H1 (cell line): ENCODE data around the gene CASZ1. TPM values are rescaled to one million over a fixed set of nuclear protein-coding genes. Genes with fewer than 3 reads are reported as not detected.

ENCODE experiments used
- GABPA ChIP-seq: IDR thresholded peaks from 2 replicates; pipeline ENCODE4 v1.6.1; 2011; ENCODE audit warnings: mild to moderate bottlenecking, low read length, moderate library complexity, borderline replicate concordance; ENCODE audit not compliant: insufficient read depth
- polyA plus RNA-seq, 7 experiments: library from polyadenylated mRNA; depleted of rRNA in 3 of 7; stranded (reverse) in 5 of 7; unstranded in 2 of 7; fragments of >200 nt in 5 of 7; fragments of 200-250 nt in 2 of 7; gene quantifications; 1 replicate in 5 of 7; 2 replicates in 1 of 7; 4 replicates in 1 of 7; pipeline versions ENCODE4 v1.2.1 to v1.2.3, GENCODE V29; 2011 to 2013; ENCODE audit warnings: missing spikeins in 2 of 7, mixed read lengths in 2 of 7
- total RNA-seq: library from RNA; stranded (reverse); fragmentation: NEBNext Ultra II Directional; extraction: Animal tissue kit (Norgen Biotek cat#: 25700); gene quantifications from 2 replicates; pipeline ENCODE4 v1.2.1, GENCODE V29; 2021
- TF ChIP-seq, protein P1 (sequence below): fragments of 300-600 bp; sonication (generic); IDR thresholded peaks from 2 replicates; pipeline ENCODE4 v1.7.1; 2012; ENCODE audit warnings: low read length, moderate library complexity, mild to moderate bottlenecking, inconsistent platforms; ENCODE audit not compliant: insufficient replicate concordance

Gene CASZ1
- total and polyA plus RNA-seq, 2 of the 8 experiments (the other 6 are each of a cell fraction or from before 2014, with no cell fraction given) = 4.4 to 7.7 TPM

DNA sequence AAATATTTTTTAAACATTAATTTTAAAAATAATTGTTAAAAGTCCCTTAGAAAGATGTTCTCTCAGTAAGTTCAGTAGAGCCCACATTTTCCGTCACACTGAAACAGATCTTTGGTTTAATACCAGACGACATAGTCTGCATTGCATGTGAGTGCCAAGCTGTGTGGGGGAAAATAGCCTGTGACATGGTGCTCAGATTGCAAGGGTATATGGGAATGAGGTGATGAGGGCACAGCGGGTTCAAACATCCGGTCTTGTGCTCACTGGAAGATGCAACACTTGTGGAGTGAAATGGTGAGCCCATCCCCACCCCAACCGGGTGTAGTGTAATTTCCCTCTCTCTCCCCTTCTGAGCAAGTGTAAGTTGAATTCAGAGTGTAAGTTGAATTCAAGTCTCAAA lies 207.4 kb downstream of the CASZ1 start (continued):
- TF ChIP-seq, protein P1, sequence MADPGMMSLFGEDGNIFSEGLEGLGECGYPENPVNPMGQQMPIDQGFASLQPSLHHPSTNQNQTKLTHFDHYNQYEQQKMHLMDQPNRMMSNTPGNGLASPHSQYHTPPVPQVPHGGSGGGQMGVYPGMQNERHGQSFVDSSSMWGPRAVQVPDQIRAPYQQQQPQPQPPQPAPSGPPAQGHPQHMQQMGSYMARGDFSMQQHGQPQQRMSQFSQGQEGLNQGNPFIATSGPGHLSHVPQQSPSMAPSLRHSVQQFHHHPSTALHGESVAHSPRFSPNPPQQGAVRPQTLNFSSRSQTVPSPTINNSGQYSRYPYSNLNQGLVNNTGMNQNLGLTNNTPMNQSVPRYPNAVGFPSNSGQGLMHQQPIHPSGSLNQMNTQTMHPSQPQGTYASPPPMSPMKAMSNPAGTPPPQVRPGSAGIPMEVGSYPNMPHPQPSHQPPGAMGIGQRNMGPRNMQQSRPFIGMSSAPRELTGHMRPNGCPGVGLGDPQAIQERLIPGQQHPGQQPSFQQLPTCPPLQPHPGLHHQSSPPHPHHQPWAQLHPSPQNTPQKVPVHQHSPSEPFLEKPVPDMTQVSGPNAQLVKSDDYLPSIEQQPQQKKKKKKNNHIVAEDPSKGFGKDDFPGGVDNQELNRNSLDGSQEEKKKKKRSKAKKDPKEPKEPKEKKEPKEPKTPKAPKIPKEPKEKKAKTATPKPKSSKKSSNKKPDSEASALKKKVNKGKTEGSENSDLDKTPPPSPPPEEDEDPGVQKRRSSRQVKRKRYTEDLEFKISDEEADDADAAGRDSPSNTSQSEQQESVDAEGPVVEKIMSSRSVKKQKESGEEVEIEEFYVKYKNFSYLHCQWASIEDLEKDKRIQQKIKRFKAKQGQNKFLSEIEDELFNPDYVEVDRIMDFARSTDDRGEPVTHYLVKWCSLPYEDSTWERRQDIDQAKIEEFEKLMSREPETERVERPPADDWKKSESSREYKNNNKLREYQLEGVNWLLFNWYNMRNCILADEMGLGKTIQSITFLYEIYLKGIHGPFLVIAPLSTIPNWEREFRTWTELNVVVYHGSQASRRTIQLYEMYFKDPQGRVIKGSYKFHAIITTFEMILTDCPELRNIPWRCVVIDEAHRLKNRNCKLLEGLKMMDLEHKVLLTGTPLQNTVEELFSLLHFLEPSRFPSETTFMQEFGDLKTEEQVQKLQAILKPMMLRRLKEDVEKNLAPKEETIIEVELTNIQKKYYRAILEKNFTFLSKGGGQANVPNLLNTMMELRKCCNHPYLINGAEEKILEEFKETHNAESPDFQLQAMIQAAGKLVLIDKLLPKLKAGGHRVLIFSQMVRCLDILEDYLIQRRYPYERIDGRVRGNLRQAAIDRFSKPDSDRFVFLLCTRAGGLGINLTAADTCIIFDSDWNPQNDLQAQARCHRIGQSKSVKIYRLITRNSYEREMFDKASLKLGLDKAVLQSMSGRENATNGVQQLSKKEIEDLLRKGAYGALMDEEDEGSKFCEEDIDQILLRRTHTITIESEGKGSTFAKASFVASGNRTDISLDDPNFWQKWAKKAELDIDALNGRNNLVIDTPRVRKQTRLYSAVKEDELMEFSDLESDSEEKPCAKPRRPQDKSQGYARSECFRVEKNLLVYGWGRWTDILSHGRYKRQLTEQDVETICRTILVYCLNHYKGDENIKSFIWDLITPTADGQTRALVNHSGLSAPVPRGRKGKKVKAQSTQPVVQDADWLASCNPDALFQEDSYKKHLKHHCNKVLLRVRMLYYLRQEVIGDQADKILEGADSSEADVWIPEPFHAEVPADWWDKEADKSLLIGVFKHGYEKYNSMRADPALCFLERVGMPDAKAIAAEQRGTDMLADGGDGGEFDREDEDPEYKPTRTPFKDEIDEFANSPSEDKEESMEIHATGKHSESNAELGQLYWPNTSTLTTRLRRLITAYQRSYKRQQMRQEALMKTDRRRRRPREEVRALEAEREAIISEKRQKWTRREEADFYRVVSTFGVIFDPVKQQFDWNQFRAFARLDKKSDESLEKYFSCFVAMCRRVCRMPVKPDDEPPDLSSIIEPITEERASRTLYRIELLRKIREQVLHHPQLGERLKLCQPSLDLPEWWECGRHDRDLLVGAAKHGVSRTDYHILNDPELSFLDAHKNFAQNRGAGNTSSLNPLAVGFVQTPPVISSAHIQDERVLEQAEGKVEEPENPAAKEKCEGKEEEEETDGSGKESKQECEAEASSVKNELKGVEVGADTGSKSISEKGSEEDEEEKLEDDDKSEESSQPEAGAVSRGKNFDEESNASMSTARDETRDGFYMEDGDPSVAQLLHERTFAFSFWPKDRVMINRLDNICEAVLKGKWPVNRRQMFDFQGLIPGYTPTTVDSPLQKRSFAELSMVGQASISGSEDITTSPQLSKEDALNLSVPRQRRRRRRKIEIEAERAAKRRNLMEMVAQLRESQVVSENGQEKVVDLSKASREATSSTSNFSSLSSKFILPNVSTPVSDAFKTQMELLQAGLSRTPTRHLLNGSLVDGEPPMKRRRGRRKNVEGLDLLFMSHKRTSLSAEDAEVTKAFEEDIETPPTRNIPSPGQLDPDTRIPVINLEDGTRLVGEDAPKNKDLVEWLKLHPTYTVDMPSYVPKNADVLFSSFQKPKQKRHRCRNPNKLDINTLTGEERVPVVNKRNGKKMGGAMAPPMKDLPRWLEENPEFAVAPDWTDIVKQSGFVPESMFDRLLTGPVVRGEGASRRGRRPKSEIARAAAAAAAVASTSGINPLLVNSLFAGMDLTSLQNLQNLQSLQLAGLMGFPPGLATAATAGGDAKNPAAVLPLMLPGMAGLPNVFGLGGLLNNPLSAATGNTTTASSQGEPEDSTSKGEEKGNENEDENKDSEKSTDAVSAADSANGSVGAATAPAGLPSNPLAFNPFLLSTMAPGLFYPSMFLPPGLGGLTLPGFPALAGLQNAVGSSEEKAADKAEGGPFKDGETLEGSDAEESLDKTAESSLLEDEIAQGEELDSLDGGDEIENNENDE = no peak
- TF ChIP-seq GABPA = no peak
